GM12878 (cell line): ENCODE measurements around the gene ERMN. TPM values are rescaled to one million over a fixed set of nuclear protein-coding genes. Genes with fewer than 3 reads are reported as not detected.

ENCODE experiments used
- ATAC-seq: fragments of 200-7000 bp; cut with Tn5 transposase; 3 replicates; pipeline ENCODE4 v1.9.1; 2020; ENCODE audit warnings: mild to moderate bottlenecking, moderate library complexity
- BruUV-seq: library from RNA; stranded (reverse); fragments of 400-500 nt; replicated peaks from 2 replicates; lab custom pipeline; 2021; lab: Mats Ljungman, UMichigan
- CTCF ChIA-PET: fragments of 300-600 bp; sonication (Branson Sonifier 250); formaldehyde crosslinking; extraction: SDS; loops from one replicate; lab custom pipeline; 2021; ENCODE audit warnings: inconsistent platforms; lab: Yijun Ruan, JAX
- POLR2A ChIA-PET: fragments of 350-600 bp; formaldehyde crosslinking; extraction: SDS; loops from one replicate; lab custom pipeline; 2021; ENCODE audit warnings: inconsistent platforms; lab: Charles Lee
- RAD21 ChIA-PET: fragments of 300-600 bp; sonication (Branson Sonifier 250); formaldehyde crosslinking; loops from one replicate; lab custom pipeline; 2023; ENCODE audit warnings: antibody characterized with exemption; ENCODE audit not compliant: unreplicated experiment; lab: Charles Lee
- SMC1A ChIA-PET: fragments of 300-600 bp; sonication (Branson Sonifier 250); formaldehyde crosslinking; loops from one replicate; lab custom pipeline; 2023; ENCODE audit not compliant: unreplicated experiment, uncharacterized antibody; lab: Charles Lee
- DNase-seq: peaks from one replicate; pipeline ENCODE4 v3.0.0-alpha.2; 2011; ENCODE audit warnings: low read depth, low spot score
- FAIRE-seq: peaks from 3 replicates; lab custom pipeline; 2011; peaks lifted over from hg19 to GRCh38; lab: Jason Lieb, UNC
- H2AFZ ChIP-seq: 2 replicates; pipeline ENCODE4 v1.6.0; 2011; ENCODE audit warnings: low read depth, low read length, control low read depth; ENCODE audit not compliant: control insufficient read depth
- H3K27ac ChIP-seq: 2 replicates; pipeline ENCODE4 v1.5.1; 2011; ENCODE audit warnings: control low read depth; ENCODE audit not compliant: control insufficient read depth, insufficient read depth
- H3K27me3 ChIP-seq, 2 experiments: replicated peaks in 1 of 2; 2 replicates each; pipeline versions ENCODE4 v1.6.0 to v1.6.1; 2011; ENCODE audit warnings: low read length in 1 of 2; ENCODE audit not compliant: control insufficient read depth in 2 of 2, insufficient read depth in 2 of 2
- H3K36me3 ChIP-seq, 2 experiments: 2 replicates each; pipeline ENCODE4 v1.5.1; 2011; ENCODE audit warnings: low read length in 1 of 2; ENCODE audit not compliant: control insufficient read depth in 2 of 2, insufficient read depth in 2 of 2
- H3K4me1 ChIP-seq: 2 replicates; pipeline ENCODE4 v1.6.1; 2011; ENCODE audit warnings: mild to moderate bottlenecking, low read length, moderate library complexity, mixed read lengths; ENCODE audit not compliant: control insufficient read depth, insufficient read depth
- H3K4me2 ChIP-seq: 2 replicates; pipeline ENCODE4 v1.6.0; 2011; ENCODE audit warnings: control low read depth; ENCODE audit not compliant: control insufficient read depth, insufficient read depth
- H3K4me3 ChIP-seq: fragments of 200-600 bp; sonication (generic); 2 replicates; pipeline ENCODE4 v1.5.1; 2016
- H3K79me2 ChIP-seq: 2 replicates; pipeline ENCODE4 v1.6.0; 2011; ENCODE audit warnings: low read length; ENCODE audit not compliant: control insufficient read depth, insufficient read depth
- H3K9ac ChIP-seq: 2 replicates; pipeline ENCODE4 v1.8.0; 2011; ENCODE audit warnings: low read length, control low read depth, mixed read lengths; ENCODE audit not compliant: control insufficient read depth, insufficient read depth
- H3K9me3 ChIP-seq: replicated peaks from 3 replicates; pipeline ENCODE4 v1.5.1; 2011; ENCODE audit warnings: mild to moderate bottlenecking, low read length; ENCODE audit not compliant: control insufficient read depth, insufficient read depth
- H4K20me1 ChIP-seq: 2 replicates; pipeline ENCODE4 v1.6.0; 2011; ENCODE audit not compliant: control insufficient read depth, insufficient read depth
- ASH2L ChIP-seq: fragments of 300-600, 200-600 bp; sonication (generic); IDR thresholded peaks from 2 replicates; pipeline ENCODE4 v1.6.1; 2017; ENCODE audit warnings: low read depth, mild to moderate bottlenecking, borderline replicate concordance
- ATF2 ChIP-seq: IDR thresholded peaks from 2 replicates; pipeline ENCODE4 v1.6.1; 2012; ENCODE audit warnings: low read length, inconsistent platforms
- CEBPB ChIP-seq, 2 experiments: fragments of 150-350 bp in 1 of 2; IDR thresholded peaks; 2 replicates each; pipeline ENCODE4 v1.6.1; 2012 to 2014; ENCODE audit warnings: low read depth in 2 of 2, low read length in 2 of 2, borderline replicate concordance in 1 of 2, inconsistent platforms in 1 of 2
- KAT2A ChIP-seq: conservative IDR thresholded peaks from 2 replicates; pipeline ENCODE4 v1.6.1; 2011; ENCODE audit warnings: low read depth, low read length; ENCODE audit not compliant: control insufficient read depth
- NR2C2 ChIP-seq: IDR thresholded peaks from 2 replicates; pipeline ENCODE4 v1.6.1; 2011; ENCODE audit warnings: borderline replicate concordance, low read depth; ENCODE audit not compliant: control insufficient read depth, insufficient read length
- PBX3 ChIP-seq: IDR thresholded peaks from 2 replicates; pipeline ENCODE4 v1.6.1; 2011; ENCODE audit warnings: mild to moderate bottlenecking, low read depth, low read length, moderate library complexity; ENCODE audit not compliant: insufficient replicate concordance
- PKNOX1 ChIP-seq: fragments of 450-650 bp; IDR thresholded peaks from 2 replicates; pipeline ENCODE4 v1.6.1; 2016; ENCODE audit warnings: mild to moderate bottlenecking
- POLR2A ChIP-seq: IDR thresholded peaks from 2 replicates; pipeline ENCODE4 v1.6.1; 2011; ENCODE audit warnings: low read depth, mild to moderate bottlenecking, low read length
- RCOR1 ChIP-seq: conservative IDR thresholded peaks from 2 replicates; pipeline ENCODE4 v1.6.1; 2012; ENCODE audit warnings: low read depth, low read length, improper control_type of control experiment
- RELB ChIP-seq: fragments of 450-650 bp; IDR thresholded peaks from 2 replicates; pipeline ENCODE4 v1.6.1; 2017; ENCODE audit warnings: low read depth, mild to moderate bottlenecking, moderate library complexity
- RFX5 ChIP-seq: IDR thresholded peaks from 2 replicates; pipeline ENCODE4 v1.6.1; 2011; ENCODE audit warnings: low read depth, low read length, improper control_type of control experiment
- STAT1 ChIP-seq: fragments of 450-650 bp; conservative IDR thresholded peaks from 2 replicates; pipeline ENCODE4 v1.6.1; 2014; ENCODE audit warnings: antibody characterized with exemption, mild to moderate bottlenecking
- TARDBP ChIP-seq: IDR thresholded peaks from 2 replicates; pipeline ENCODE4 v1.6.1; 2016; ENCODE audit warnings: borderline replicate concordance
- ZNF24 ChIP-seq: fragments of 450-650 bp; IDR thresholded peaks from 2 replicates; pipeline ENCODE4 v1.6.1; 2017; ENCODE audit warnings: antibody characterized with exemption, mild to moderate bottlenecking
- WGBS: methylation state at CpG from one replicate; pipeline ENCODE4 v1.1.6; 2016; ENCODE audit warnings: low lambda C conversion rate; ENCODE audit not compliant: insufficient replicate concordance, insufficient coverage; ENCODE audit errors: missing lambda C conversion rate; 5-methylcytosine and 5-hydroxymethylcytosine counted together
- in situ Hi-C: fragments of 300-500 bp; cut with MboI; formaldehyde crosslinking; loops from 9 replicates; pipeline ENCODE4 v1.14.3; 2018; ENCODE audit warnings: mixed read lengths
- intact Hi-C: fragments of 100-400 bp; cut with micrococcal nuclease; formaldehyde crosslinking; loops from one replicate; pipeline ENCODE4 v1.14.2; 2022; ENCODE audit not compliant: unreplicated experiment
- polyA plus RNA-seq, 11 experiments: library from polyadenylated mRNA; depleted of rRNA in 4 of 11; unstranded in 6 of 11; stranded (reverse) in 5 of 11; fragments of >200 nt; fragmentation: Nextera tagmentation in 4 of 11; fragmentation: Illumina TruSeq in 1 of 11; extraction: Ambion mirVana in 4 of 11; extraction: Trizol in 1 of 11; gene quantifications; 1 replicate in 1 of 11; 2 replicates in 10 of 11; pipeline versions ENCODE4 v1.2.1 to v1.2.3, GENCODE V29; 2011 to 2016; ENCODE audit warnings: inconsistent platforms in 2 of 11, missing spikeins in 2 of 11, low read depth in 1 of 11
- total RNA-seq, 4 experiments: library from RNA; depleted of rRNA in 3 of 4; stranded (reverse); fragments of >200 nt in 3 of 4; fragmentation: Illumina TruSeq in 1 of 4; extraction: Trizol in 1 of 4; gene quantifications; 2 replicates each; pipeline versions ENCODE4 v1.2.1 to v1.2.3, GENCODE V29; 2013 to 2021

Gene ERMN
- total and polyA plus RNA-seq, 10 of the 15 experiments (the other 5 are each of a cell fraction or from before 2014, with no cell fraction given), result 0.26 to 5.3 (median 1.5) TPM

GRCh38 chr2:157339965-157340655 lies 14.5 kb upstream of the ERMN start:
- no peaks in the 10 kb centered on the region for H3K36me3 ChIP-seq
- in situ Hi-C loops, result no loop called here
- FAIRE-seq, result no peak

More at GRCh38 chr2:157339965-157340655, 14.5 kb upstream of the ERMN start:
- CTCF ChIA-PET, result interaction anchor here (1.0 to 10.0 kb wide), 5 partner anchors 10 to 38 kb away, joined by 3 to 167 read pairs (median 3); partner anchors contain the start of gene ERMN
- Histone ChIP-seq H3K9me3 (peaks cover 15% of the 10 kb centered on the region; the same call in 2 of the 3 replicates), H3K79me2 (no peaks in the 10 kb centered on the region), H3K27me3 (no peaks in the 10 kb centered on the region), H3K9ac (no peak overlapping the region), H3K4me1 (no peaks in the 10 kb centered on the region), H4K20me1 (no peaks in the 10 kb centered on the region), H2AFZ (no peak overlapping the region), H3K4me3 (no peak overlapping the region), H3K27ac (no peak overlapping the region), H3K4me2 (no peak overlapping the region)
- ATAC-seq (no peak), DNase-seq (no peak)
- SMC1A ChIA-PET, result no interaction called here
- POLR2A ChIA-PET, result no interaction called here
- WGBS, result 85% methylated on average over 4 of the region's 4 CpGs
- RAD21 ChIA-PET, result no interaction called here
- BruUV-seq, result no TSS peak
- intact Hi-C loops, result no loop called here
- TF ChIP-seq RFX5, result no peak
- TF ChIP-seq POLR2A, result no peak
- TF ChIP-seq NR2C2, result no peak
- TF ChIP-seq RELB, result no peak
- no peak for TF ChIP-seq STAT1
- no peak for TF ChIP-seq TARDBP
- TF ChIP-seq ATF2, result no peak
- TF ChIP-seq PKNOX1, result no peak
- no peak for TF ChIP-seq ZNF24
- TF ChIP-seq PBX3, result no peak
- TF ChIP-seq CEBPB (IDR thresholded peaks at IDR 0.05; ENCODE audit: borderline replicate concordance in 1 of 2, low read depth in 2 of 2, low read length in 2 of 2), result no peak
- TF ChIP-seq KAT2A, result no peak
- TF ChIP-seq ASH2L, result no peak
- TF ChIP-seq RCOR1, result no peak
